NCI-H1092 treated with DMSO at 0.1 percent for 48 hours (cell line): Measurements from ENCODE around the gene HUS1.

Experiments used
- DNase-seq: peaks from one replicate; lab custom pipeline; 2025; lab: John Stamatoyannopoulos, UW

The HUS1 gene

DNA sequence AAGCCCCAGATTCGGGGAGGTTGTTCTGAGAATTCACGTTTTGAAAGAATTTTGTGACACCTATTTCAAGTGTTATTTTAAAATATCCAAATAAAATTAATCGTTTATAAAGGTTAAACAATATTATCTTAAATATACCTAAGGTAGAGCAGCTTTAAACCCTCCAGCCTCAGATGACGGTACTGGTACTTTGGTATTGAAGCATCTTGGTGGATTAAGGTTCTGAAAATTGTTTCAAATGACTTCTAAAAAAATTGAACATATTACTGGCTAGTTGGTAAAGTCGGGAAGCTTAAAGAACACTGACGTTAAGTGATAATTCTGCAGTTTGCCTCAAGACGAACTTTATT lies 392 bp upstream of the HUS1 start:
- no peak for DNase-seq

DNA sequence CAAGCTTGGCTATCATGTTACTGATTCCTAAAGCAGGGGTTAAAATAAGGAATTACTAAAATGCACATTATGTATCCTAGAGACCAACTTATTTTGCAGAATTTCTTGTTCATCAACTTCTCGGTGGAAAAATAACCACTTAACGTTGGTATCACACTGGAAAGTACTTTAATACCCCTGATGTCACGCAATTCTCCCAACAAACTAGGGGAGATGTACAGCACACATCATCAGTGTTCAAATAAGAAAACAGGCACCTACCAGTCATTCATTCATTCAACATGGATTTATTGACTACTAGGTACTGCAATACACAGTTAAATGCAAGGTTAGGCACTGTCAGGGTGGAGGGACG lies 648 bp downstream of the HUS1 start:
- no peak for DNase-seq

- DNase-seq = no peak
These were observed 5.7 kb downstream of the HUS1 start for GRCh38 chr7:47973739-47974138.

DNA sequence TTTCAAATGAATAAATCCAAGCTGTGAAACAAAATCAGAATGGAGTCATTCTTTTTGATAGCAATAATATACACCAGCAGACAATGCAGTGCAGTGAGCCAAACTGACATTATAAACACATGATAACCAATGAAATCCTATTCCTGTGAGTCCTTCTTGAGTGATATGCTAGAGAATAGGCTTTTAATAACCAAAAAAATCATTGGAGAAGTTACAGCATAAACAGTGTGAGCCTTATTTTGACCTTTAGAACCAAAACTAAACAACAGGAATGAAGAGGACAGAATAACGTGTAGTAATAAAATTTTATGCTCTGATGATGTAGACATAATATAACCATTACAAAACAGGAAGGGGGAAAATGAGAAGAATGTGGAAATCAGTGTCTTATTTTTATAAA lies 8.7 kb downstream of the HUS1 start:
- DNase-seq = no peak

GRCh38 chr7:47968847-47969774 lies 10.3 kb downstream of the HUS1 start:
- peak; percentile 67 for DNase-seq

DNA sequence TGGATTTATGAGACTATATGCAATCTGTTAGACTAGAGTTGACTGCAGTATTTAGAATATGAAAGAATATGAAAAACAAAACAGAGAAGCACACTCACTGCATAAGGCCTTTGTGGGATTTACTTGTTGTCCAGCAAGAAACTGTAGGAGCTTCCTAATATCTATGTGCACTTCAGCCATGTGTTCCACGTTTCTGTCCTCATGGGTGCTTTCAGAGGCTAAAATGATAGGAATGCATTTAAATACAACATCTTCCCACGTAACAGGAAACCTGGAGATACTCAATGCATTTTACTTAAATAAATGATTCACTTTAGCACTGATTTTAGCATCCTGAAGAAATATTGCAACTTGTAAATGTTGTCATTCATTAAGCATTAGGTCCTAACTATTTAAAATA lies 11.7 kb downstream of the HUS1 start:
- no peak for DNase-seq

- DNase-seq = no peak
These were observed 12.3 kb downstream of the HUS1 start for GRCh38 chr7:47967123-47967522.

DNA sequence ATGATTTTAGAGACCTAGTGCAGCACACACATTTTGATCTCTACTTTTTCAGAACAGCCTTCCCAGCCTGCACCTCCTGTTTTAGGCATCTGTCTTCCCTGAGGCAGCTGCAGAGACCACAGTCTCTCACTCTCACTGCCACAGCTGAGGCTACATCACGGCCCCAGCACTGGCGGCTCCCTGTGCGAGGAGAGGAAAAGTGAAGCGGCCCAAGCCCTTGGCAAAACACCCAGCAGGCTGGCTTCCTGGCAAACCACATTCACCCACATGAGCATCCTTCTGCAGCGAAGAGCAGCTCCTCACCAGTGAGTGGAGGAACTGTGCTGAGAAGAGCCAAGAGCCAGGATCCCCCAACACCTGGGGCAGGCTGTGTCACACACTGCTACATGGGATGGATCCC lies 14.0 kb downstream of the HUS1 start:
- DNase-seq = no peak

- DNase-seq = no peak
These were observed 17.2 kb downstream of the HUS1 start for GRCh38 chr7:47962262-47962661.

- no peak for DNase-seq
These were observed 22.3 kb downstream of the HUS1 start for GRCh38 chr7:47957156-47957555.

GRCh38 chr7:47956220-47956619 lies 23.2 kb downstream of the HUS1 start:
- no peak for DNase-seq

DNA sequence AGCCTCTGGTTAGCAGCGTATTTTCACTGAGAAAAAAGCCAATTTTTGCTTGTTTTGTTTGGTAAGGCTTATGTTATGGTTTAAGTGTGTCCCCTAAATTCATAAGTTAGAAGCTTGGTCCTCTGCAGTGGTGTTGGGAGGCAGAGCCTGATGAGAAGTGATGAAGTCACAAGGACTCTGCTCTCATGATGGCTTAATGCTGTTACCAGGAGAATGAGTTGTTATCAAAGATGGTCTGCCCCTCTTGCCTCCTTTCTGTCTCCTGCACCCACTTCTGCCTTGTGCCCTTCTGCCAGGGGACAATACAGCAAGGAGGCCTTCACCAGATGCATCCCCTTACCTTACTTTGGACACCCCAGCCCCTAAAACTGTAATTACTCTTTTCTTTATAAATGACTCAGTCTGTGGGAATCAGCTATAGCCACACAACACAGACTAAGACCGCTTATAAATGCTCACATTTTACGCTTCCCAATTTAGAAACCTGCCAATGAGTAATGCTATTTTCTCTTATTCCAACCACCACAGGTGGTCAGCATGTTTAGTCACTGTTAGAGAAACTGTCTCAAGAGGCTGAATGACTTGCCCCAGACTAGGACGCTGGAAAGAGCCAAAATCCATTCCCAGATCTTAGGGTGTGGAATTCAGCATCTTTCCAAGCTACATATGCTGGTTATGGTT lies 25.0 kb downstream of the HUS1 start:
- no peak for DNase-seq

DNA sequence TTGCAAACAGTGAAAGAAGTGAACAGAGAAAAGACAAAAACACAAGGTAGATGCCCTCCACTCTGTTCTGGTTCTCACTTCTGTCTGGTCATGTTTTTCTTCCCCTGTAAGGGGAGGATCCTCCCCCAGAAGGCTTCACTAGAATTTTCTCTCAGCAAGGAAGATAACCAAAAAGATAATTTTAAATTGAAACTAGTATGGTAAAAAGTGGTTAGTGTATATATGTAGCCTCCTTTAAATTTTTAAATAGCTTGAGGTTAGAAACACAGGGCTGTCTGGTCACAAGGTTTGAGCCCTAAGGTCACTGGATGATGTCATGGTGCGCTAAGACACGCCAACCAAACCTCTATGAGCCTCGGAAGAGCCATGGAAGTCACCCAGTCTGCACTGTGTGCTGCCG lies 25.6 kb downstream of the HUS1 start:
- no peak for DNase-seq

DNA sequence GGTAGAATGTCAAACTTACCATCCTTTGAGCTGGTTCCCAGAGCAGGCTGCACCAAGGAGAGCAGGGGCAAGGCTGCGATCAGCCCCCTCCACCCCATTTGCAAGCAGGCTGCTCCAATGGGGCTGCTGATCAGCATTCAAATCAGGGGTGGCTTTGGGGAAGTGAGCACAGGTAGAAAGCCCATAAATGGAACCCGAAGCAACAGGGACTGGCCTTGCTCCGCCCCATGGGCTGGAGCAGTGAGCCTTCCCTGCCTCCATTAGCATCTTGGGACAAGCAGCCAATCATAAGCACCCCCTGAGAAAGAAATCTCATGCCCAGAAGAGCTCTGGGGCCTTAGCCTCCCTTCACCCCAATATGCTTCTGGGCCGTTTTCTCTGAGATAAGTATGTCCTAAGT lies 27.2 kb downstream of the HUS1 start:
- DNase-seq = no peak

GRCh38 chr7:47951374-47951773 lies 28.0 kb downstream of the HUS1 start:
- DNase-seq = no peak

DNA sequence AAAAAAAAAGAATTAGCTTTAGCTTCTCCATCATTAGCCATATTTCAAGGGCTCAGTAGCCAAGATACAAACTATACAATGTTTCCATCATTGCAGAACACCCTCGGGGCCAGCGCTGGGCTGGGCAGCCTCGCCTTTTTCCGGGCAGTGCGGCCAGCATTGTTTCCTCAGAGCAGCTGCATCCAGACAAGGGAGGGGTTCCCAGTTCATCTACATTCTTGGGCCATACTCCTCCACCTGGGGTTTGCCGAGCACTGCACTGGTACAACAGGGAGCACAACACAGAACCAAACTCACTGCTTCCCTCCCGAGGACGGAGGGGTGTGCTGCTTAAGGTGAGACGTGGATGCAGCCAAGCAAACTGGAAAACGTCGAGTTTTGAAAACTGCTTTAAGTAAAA lies 28.7 kb downstream of the HUS1 start:
- DNase-seq = no peak

GRCh38 chr7:47949703-47950102 lies 29.7 kb downstream of the HUS1 start:
- no peak for DNase-seq

DNA sequence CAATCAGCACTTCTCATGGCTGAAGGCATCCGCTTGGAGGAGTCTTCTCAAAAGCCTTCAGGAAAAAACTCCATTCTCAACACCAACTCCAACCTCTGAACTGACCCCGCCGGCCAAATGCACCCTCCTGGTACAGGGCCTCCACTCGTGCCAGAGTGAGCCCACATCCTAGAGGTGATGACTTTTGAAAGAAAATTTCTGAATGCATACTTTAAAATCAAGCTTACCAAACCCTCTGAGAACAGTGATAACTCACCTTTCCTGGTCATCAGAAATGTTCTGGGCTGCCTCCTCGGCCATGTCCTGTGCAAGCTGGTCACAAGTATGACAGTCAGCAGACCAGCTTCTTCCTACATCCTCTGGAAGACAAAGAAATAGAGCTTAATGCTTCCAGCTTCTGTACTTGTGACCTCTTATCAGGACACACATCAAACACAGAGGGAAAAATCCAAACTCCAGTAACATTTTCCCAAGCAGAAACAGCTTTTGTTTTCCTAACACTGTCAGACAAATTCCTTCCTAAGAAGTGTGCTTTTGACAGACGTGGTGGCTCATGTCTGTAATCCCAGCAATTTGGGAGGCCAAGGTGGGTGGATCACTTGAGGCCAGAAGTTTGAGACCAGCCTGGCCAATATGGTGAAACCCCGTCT lies 31.1 kb downstream of the HUS1 start, which contains the start of gene PKD1L1:
Gene PKD1L1 (minus strand): TSS at position 326 of the 650 bp plus-strand sequence. CDS start 26 bp downstream, at position 300.
- no peak for DNase-seq

DNA sequence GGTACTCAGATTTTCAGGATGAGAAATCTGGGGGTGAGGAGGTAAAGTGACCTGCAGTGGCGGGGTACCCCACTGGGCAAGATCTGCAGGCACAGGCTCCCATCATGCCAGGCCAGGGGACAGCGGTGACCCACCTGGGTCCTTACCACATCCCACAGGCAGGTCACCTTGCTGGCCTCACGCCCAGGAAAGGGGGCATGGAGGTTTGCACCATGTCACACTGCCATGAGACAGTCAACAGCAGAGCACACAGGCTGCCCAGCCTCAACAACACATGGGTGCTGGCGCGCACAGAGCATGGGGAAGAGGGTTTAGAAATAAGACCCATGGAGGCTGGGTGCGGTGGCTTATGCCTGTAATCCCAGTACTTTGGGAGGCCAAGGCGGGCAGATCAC lies 32.1 kb downstream of the HUS1 start:
- DNase-seq = no peak

GRCh38 chr7:47946581-47947354 lies 32.6 kb downstream of the HUS1 start:
- DNase-seq = no peak

- peak; percentile 57 for DNase-seq
These were observed 34.0 kb downstream of the HUS1 start for GRCh38 chr7:47945261-47946015.
